GM23338 (cell line): ENCODE measurements around the gene MYOF. TPM values are rescaled to one million over a fixed set of nuclear protein-coding genes. Genes with fewer than 3 reads are reported as not detected.

Experiments
- ATAC-seq: fragments of 200-7000 bp; cut with Tn5 transposase; 3 replicates; pipeline ENCODE4 v1.9.1; 2020
- DNase-seq: peaks from one replicate; pipeline ENCODE4 v3.0.0-alpha.2; 2015; ENCODE audit warnings: low spot score
- H2AFZ ChIP-seq: fragments of 200-600 bp; sonication (generic); 2 replicates; pipeline ENCODE4 v1.8.0; 2016; ENCODE audit warnings: antibody characterized with exemption, mild to moderate bottlenecking, moderate library complexity
- H3F3A ChIP-seq: fragments of 200-600 bp; sonication (generic); replicated peaks from 2 replicates; pipeline ENCODE4 v1.8.0; 2017; ENCODE audit warnings: antibody characterized with exemption, mixed run types, low read depth
- H3K27ac ChIP-seq: fragments of 200-600 bp; sonication (generic); 2 replicates; pipeline ENCODE4 v1.6.1; 2016; ENCODE audit warnings: low read depth
- H3K27me3 ChIP-seq: fragments of 200-600 bp; sonication (generic); 2 replicates; pipeline ENCODE4 v1.8.0; 2016; ENCODE audit warnings: mild to moderate bottlenecking, mixed run types, moderate library complexity; ENCODE audit not compliant: insufficient read depth
- H3K36me3 ChIP-seq: fragments of 200-600 bp; sonication (generic); 2 replicates; pipeline ENCODE4 v1.8.0; 2016; ENCODE audit warnings: mild to moderate bottlenecking; ENCODE audit not compliant: insufficient read depth
- H3K4me1 ChIP-seq: fragments of 200-600 bp; sonication (generic); 2 replicates; pipeline ENCODE4 v1.8.0; 2016; ENCODE audit warnings: mild to moderate bottlenecking, moderate library complexity; ENCODE audit not compliant: insufficient read depth
- H3K4me2 ChIP-seq: fragments of 200-600 bp; sonication (generic); 2 replicates; pipeline ENCODE4 v1.7.1; 2017; ENCODE audit warnings: mixed run types
- H3K4me3 ChIP-seq: fragments of 200-600 bp; sonication (generic); 2 replicates; pipeline ENCODE4 v1.6.1; 2016; ENCODE audit warnings: mixed run types
- H3K79me2 ChIP-seq: fragments of 200-600 bp; sonication (generic); replicated peaks from 2 replicates; pipeline ENCODE4 v1.8.0; 2017; ENCODE audit warnings: mild to moderate bottlenecking; ENCODE audit not compliant: insufficient read depth
- H3K9me2 ChIP-seq: fragments of 200-600 bp; sonication (generic); 2 replicates; pipeline ENCODE4 v1.8.0; 2017; ENCODE audit not compliant: insufficient read depth
- H4K20me1 ChIP-seq: fragments of 200-600 bp; sonication (generic); replicated peaks from 2 replicates; pipeline ENCODE4 v1.8.0; 2017; ENCODE audit warnings: mild to moderate bottlenecking; ENCODE audit not compliant: insufficient read depth
- H3K27ac Mint-ChIP-seq: 2 replicates; pipeline ENCODE4 v1.8.0; 2020; ENCODE audit warnings: inconsistent platforms, mild to moderate bottlenecking, moderate library complexity, mixed read lengths
- H3K27me3 Mint-ChIP-seq: 3 replicates; pipeline ENCODE4 v1.8.0; 2022; ENCODE audit warnings: low read depth, mild to moderate bottlenecking, moderate library complexity, mixed read lengths, inconsistent platforms; ENCODE audit not compliant: insufficient read depth, poor library complexity
- H3K36me3 Mint-ChIP-seq: 3 replicates; pipeline ENCODE4 v1.8.0; 2021; ENCODE audit warnings: low read depth, mild to moderate bottlenecking, inconsistent platforms, moderate library complexity, mixed read lengths
- H3K4me1 Mint-ChIP-seq: 3 replicates; pipeline ENCODE4 v1.8.0; 2020; ENCODE audit warnings: mild to moderate bottlenecking, inconsistent platforms, mixed read lengths
- H3K4me3 Mint-ChIP-seq: 3 replicates; pipeline ENCODE4 v1.8.0; 2021; ENCODE audit warnings: moderate library complexity, mild to moderate bottlenecking, inconsistent platforms, mixed read lengths
- H3K9me3 Mint-ChIP-seq: 3 replicates; pipeline ENCODE4 v1.8.0; 2020; ENCODE audit warnings: moderate library complexity, mild to moderate bottlenecking, inconsistent platforms, mixed read lengths
- CREB1 ChIP-seq: fragments of 250-450 bp; sonication (Bioruptor Pico); IDR thresholded peaks from 2 replicates; pipeline ENCODE4 v1.5.0; 2020; ENCODE audit warnings: low read depth, mild to moderate bottlenecking, moderate library complexity
- CTCF ChIP-seq, 2 experiments: fragments of 200-600 bp in 1 of 2; sonication (generic) in 1 of 2; conservative IDR thresholded peaks; 2 replicates each; pipeline versions ENCODE4 v1.5.1 to v1.6.1; 2016 to 2017; ENCODE audit warnings: antibody characterized with exemption in 2 of 2, low read depth in 2 of 2, mild to moderate bottlenecking in 2 of 2, moderate library complexity in 1 of 2
- ETS1 ChIP-seq: IDR thresholded peaks from 2 replicates; pipeline ENCODE4 v1.6.1; 2016; ENCODE audit warnings: antibody characterized with exemption
- EZH2 ChIP-seq: fragments of 200-600 bp; sonication (generic); IDR thresholded peaks from one replicate; pipeline ENCODE4 v1.8.0; 2017; ENCODE audit warnings: antibody characterized with exemption, mild to moderate bottlenecking, low read depth; ENCODE audit not compliant: unreplicated experiment
- EZH2phosphoT487 ChIP-seq: fragments of 200-600 bp; sonication (generic); IDR thresholded peaks from one replicate; pipeline ENCODE4 v1.8.1; 2018; ENCODE audit warnings: antibody characterized with exemption; ENCODE audit not compliant: unreplicated experiment
- JUNB ChIP-seq: IDR thresholded peaks from one replicate; pipeline ENCODE4 v1.6.1; 2016; ENCODE audit warnings: antibody characterized with exemption; ENCODE audit not compliant: unreplicated experiment
- NANOG ChIP-seq: IDR thresholded peaks from 2 replicates; pipeline ENCODE4 v1.6.1; 2016; ENCODE audit warnings: antibody characterized with exemption, borderline replicate concordance
- POLR2AphosphoS5 ChIP-seq: IDR thresholded peaks from 2 replicates; pipeline ENCODE4 v1.6.1; 2016; ENCODE audit warnings: antibody characterized with exemption, low read depth
- REST ChIP-seq: IDR thresholded peaks from one replicate; pipeline ENCODE4 v1.6.1; 2018; ENCODE audit warnings: antibody characterized with exemption; ENCODE audit not compliant: unreplicated experiment
- STAT1 ChIP-seq: IDR thresholded peaks from one replicate; pipeline ENCODE4 v1.6.1; 2016; ENCODE audit warnings: antibody characterized with exemption; ENCODE audit not compliant: unreplicated experiment
- ZNF114 ChIP-seq: fragments of 250-450 bp; sonication (Bioruptor Pico); IDR thresholded peaks from 2 replicates; pipeline ENCODE4 v1.5.0; 2020; ENCODE audit warnings: mild to moderate bottlenecking, moderate library complexity
- ZNF331 ChIP-seq: fragments of 250-450 bp; sonication (Bioruptor Pico); IDR thresholded peaks from 2 replicates; pipeline ENCODE4 v1.5.0; 2020; ENCODE audit warnings: low read depth, mild to moderate bottlenecking, moderate library complexity
- ZNF462 ChIP-seq: fragments of 250-450 bp; sonication (Bioruptor Pico); IDR thresholded peaks from 2 replicates; pipeline ENCODE4 v1.5.0; 2020; ENCODE audit warnings: mild to moderate bottlenecking, moderate library complexity
- polyA plus RNA-seq: library from polyadenylated mRNA; unstranded; fragments of >200 nt; fragmentation: Nextera tagmentation; extraction: Ambion mirVana; gene quantifications from 2 replicates; pipeline ENCODE4 v1.2.1, GENCODE V29; 2016
- total RNA-seq: library from RNA; depleted of rRNA; stranded (reverse); fragments of >200 nt; shearing (Covaris generic); gene quantifications from 2 replicates; pipeline ENCODE4 v1.2.3, GENCODE V29; 2014

Gene MYOF
- total and polyA plus RNA-seq, 2 experiments from 2014 or later: 0.82 to 1.4 TPM

GRCh38 chr10:93346108-93346507 is 136.0 kb downstream of the MYOF start:
- no peak overlapping the region for H2AFZ ChIP-seq
- Mint-ChIP-seq H3K27me3 (peaks cover 4% of the 10 kb centered on the region), H3K4me3 (no peak overlapping the region), H3K4me1 (peaks cover 8% of the 10 kb centered on the region), H3K36me3 (no peaks in the 10 kb centered on the region), H3K9me3 (no peaks in the 10 kb centered on the region), H3K27ac (no peak overlapping the region)
- no peak for ATAC-seq
- no peaks in the 10 kb centered on the region for H3K79me2 ChIP-seq
- H3K36me3 ChIP-seq: no peaks in the 10 kb centered on the region
- H3K4me3 ChIP-seq: no peak overlapping the region
- H3K9me2 ChIP-seq: no peaks in the 10 kb centered on the region
- H4K20me1 ChIP-seq: no peaks in the 10 kb centered on the region
- 0 out of 2 replicates have a peak overlapping the region, but pooled peaks have one; percentile 21 for H3K4me2 ChIP-seq
- no peaks in the 10 kb centered on the region for H3F3A ChIP-seq
- DNase-seq: no peak
- H3K27me3 ChIP-seq: no peaks in the 10 kb centered on the region
- 0 out of 2 replicates have a peak, but pooled peaks cover 4% of the 10 kb centered on the region for H3K4me1 ChIP-seq
- no peak overlapping the region for H3K27ac ChIP-seq
- TF ChIP-seq ZNF462: no peak
- TF ChIP-seq CTCF (conservative IDR thresholded peaks at IDR 0.05; ENCODE audit: low read depth in 2 of 2): no peak
- no peak for TF ChIP-seq ETS1
- no peak for TF ChIP-seq REST
- no peak for TF ChIP-seq STAT1
- TF ChIP-seq ZNF114 (CRISPR knock-in tag): no peak
- no peak for TF ChIP-seq EZH2phosphoT487
- no peak for TF ChIP-seq POLR2AphosphoS5
- no peak for TF ChIP-seq NANOG
- no peak for TF ChIP-seq CREB1
- no peak for TF ChIP-seq ZNF331
- TF ChIP-seq EZH2: no peak
- no peak for TF ChIP-seq JUNB
